HEK293 (cell line): Measurements from ENCODE around the gene HEYL.

Experiments used
- CTCF ChIA-PET: fragments of 350-600 bp; formaldehyde crosslinking; extraction: SDS; loops from one replicate; lab custom pipeline; 2021; ENCODE audit warnings: antibody characterized with exemption; lab: Yijun Ruan, JAX
- POLR2A ChIA-PET: fragments of 300-600 bp; formaldehyde crosslinking; extraction: SDS; loops from one replicate; lab custom pipeline; 2020; ENCODE audit warnings: antibody characterized with exemption, inconsistent platforms; lab: Yijun Ruan, JAX
- H3K27ac ChIP-seq: fragments of 200-500 bp; sonication (Bioruptor generic); 2 replicates; pipeline ENCODE4 v1.5.1; 2014; ENCODE audit warnings: low read depth, low read length, control low read depth, inconsistent platforms; ENCODE audit errors: extremely low read depth
- H3K36me3 ChIP-seq, 2 experiments: fragments of 200-500 bp in 1 of 2; sonication (Bioruptor generic) in 1 of 2; 1 replicate in 1 of 2; 2 replicates in 1 of 2; pipeline ENCODE4 v1.5.1; 2014 to 2017; ENCODE audit warnings: inconsistent platforms in 2 of 2, low read length in 2 of 2; ENCODE audit not compliant: control insufficient read depth in 2 of 2, insufficient read depth in 1 of 2
- H3K4me1 ChIP-seq: fragments of 200-500 bp; sonication (Bioruptor generic); 2 replicates; pipeline ENCODE4 v1.5.1; 2014; ENCODE audit warnings: mild to moderate bottlenecking, low read length, inconsistent platforms; ENCODE audit not compliant: control insufficient read depth, insufficient read depth
- H3K4me3 ChIP-seq: 2 replicates; pipeline ENCODE4 v1.5.1; 2011; ENCODE audit warnings: low read depth, mild to moderate bottlenecking, control low read depth, low read length, moderate library complexity
- H3K9me3 ChIP-seq: fragments of 200-500 bp; sonication (Bioruptor generic); 2 replicates; pipeline ENCODE4 v1.5.1; 2014; ENCODE audit warnings: low read depth, low read length, inconsistent platforms; ENCODE audit not compliant: control insufficient read depth, insufficient read depth
- GLI2 ChIP-seq: fragments of 450-650 bp; formaldehyde crosslinking; IDR thresholded peaks from 2 replicates; pipeline ENCODE4; 2017; ENCODE audit warnings: missing biosample characterization, missing genetic modification characterization, low read depth, borderline replicate concordance
- GLIS1 ChIP-seq: fragments of 450-650 bp; formaldehyde crosslinking; IDR thresholded peaks from 2 replicates; pipeline ENCODE4 v1.5.1; 2016; ENCODE audit warnings: missing biosample characterization, missing genetic modification characterization
- HOXA7 ChIP-seq: sonication (generic); formaldehyde crosslinking; IDR thresholded peaks from 2 replicates; pipeline ENCODE4 v1.8.1; 2022; ENCODE audit warnings: missing genetic modification reagents, borderline replicate concordance
- HOXC10 ChIP-seq: sonication (generic); formaldehyde crosslinking; IDR thresholded peaks from 2 replicates; pipeline ENCODE4 v1.8.1; 2023; ENCODE audit warnings: mild to moderate bottlenecking, missing genetic modification reagents
- IKZF3 ChIP-seq: fragments of 450-650 bp; IDR thresholded peaks from 2 replicates; pipeline ENCODE4 v1.5.0; 2018; ENCODE audit warnings: missing biosample characterization, mild to moderate bottlenecking, missing genetic modification characterization, moderate library complexity
- PATZ1 ChIP-seq: fragments of 450-650 bp; formaldehyde crosslinking; IDR thresholded peaks from 2 replicates; pipeline ENCODE4 v1.5.1; 2016; ENCODE audit warnings: missing biosample characterization, missing genetic modification characterization
- REST ChIP-seq: fragments of 450-650 bp; formaldehyde crosslinking; IDR thresholded peaks from 2 replicates; pipeline ENCODE4 v1.5.1; 2016; ENCODE audit warnings: missing biosample characterization, missing genetic modification characterization
- SP2 ChIP-seq: fragments of 450-650 bp; formaldehyde crosslinking; IDR thresholded peaks from 2 replicates; pipeline ENCODE4 v1.5.1; 2016; ENCODE audit warnings: missing biosample characterization, missing genetic modification characterization
- SP7 ChIP-seq: fragments of 450-650 bp; formaldehyde crosslinking; IDR thresholded peaks from 2 replicates; pipeline ENCODE4 v1.5.1; 2016; ENCODE audit warnings: missing biosample characterization, missing genetic modification characterization
- ZBTB21 ChIP-seq: fragments of 450-650 bp; formaldehyde crosslinking; IDR thresholded peaks from 2 replicates; pipeline ENCODE4 v1.5.1; 2017; ENCODE audit warnings: missing biosample characterization, missing genetic modification characterization
- ZBTB7A ChIP-seq: fragments of 450-650 bp; formaldehyde crosslinking; IDR thresholded peaks from 2 replicates; pipeline ENCODE4 v1.5.1; 2016; ENCODE audit warnings: low read depth, missing biosample characterization, missing genetic modification characterization
- ZFP41 ChIP-seq: fragments of 450-650 bp; formaldehyde crosslinking; IDR thresholded peaks from 2 replicates; pipeline ENCODE4 v1.5.1; 2016; ENCODE audit warnings: missing biosample characterization, missing genetic modification characterization, borderline replicate concordance
- ZFP69B ChIP-seq: fragments of 450-650 bp; formaldehyde crosslinking; IDR thresholded peaks from 2 replicates; pipeline ENCODE4 v1.5.1; 2016; ENCODE audit warnings: missing biosample characterization, missing genetic modification characterization
- ZNF132 ChIP-seq: fragments of 450-650 bp; formaldehyde crosslinking; IDR thresholded peaks from 2 replicates; pipeline ENCODE4 v1.5.1; 2017; ENCODE audit warnings: missing biosample characterization, missing genetic modification characterization, borderline replicate concordance
- ZNF140 ChIP-seq: fragments of 450-650 bp; formaldehyde crosslinking; IDR thresholded peaks from 2 replicates; pipeline ENCODE4 v1.5.1; 2016; ENCODE audit warnings: missing biosample characterization, missing genetic modification characterization
- ZNF221 ChIP-seq: fragments of 450-650 bp; formaldehyde crosslinking; IDR thresholded peaks from 2 replicates; pipeline ENCODE4 v1.5.1; 2017; ENCODE audit warnings: missing biosample characterization, missing genetic modification characterization, borderline replicate concordance
- ZNF23 ChIP-seq: fragments of 450-650 bp; formaldehyde crosslinking; IDR thresholded peaks from 2 replicates; pipeline ENCODE4 v1.5.1; 2016; ENCODE audit warnings: missing biosample characterization, missing genetic modification characterization, borderline replicate concordance
- ZNF311 ChIP-seq: fragments of 450-650 bp; formaldehyde crosslinking; IDR thresholded peaks from 2 replicates; pipeline ENCODE4 v1.5.1; 2017; ENCODE audit warnings: missing biosample characterization, missing genetic modification characterization, borderline replicate concordance
- ZNF37A ChIP-seq: fragments of 450-650 bp; IDR thresholded peaks from 2 replicates; pipeline ENCODE4 v1.5.1; 2018; ENCODE audit warnings: missing biosample characterization, missing genetic modification characterization
- ZNF404 ChIP-seq: fragments of 450-650 bp; formaldehyde crosslinking; IDR thresholded peaks from 2 replicates; pipeline ENCODE4 v1.5.1; 2017; ENCODE audit warnings: missing biosample characterization, missing genetic modification characterization
- ZNF433 ChIP-seq: fragments of 450-650 bp; formaldehyde crosslinking; IDR thresholded peaks from 2 replicates; pipeline ENCODE4 v1.5.1; 2016; ENCODE audit warnings: missing biosample characterization, missing genetic modification characterization, low read depth
- ZNF510 ChIP-seq: fragments of 450-650 bp; formaldehyde crosslinking; IDR thresholded peaks from 2 replicates; pipeline ENCODE4 v1.5.1; 2018; ENCODE audit warnings: mild to moderate bottlenecking, missing genetic modification characterization, missing biosample characterization; ENCODE audit not compliant: insufficient replicate concordance
- ZNF571 ChIP-seq: fragments of 450-650 bp; formaldehyde crosslinking; IDR thresholded peaks from 2 replicates; pipeline ENCODE4 v1.5.0; 2017; ENCODE audit warnings: missing biosample characterization, missing genetic modification characterization
- ZNF639 ChIP-seq: fragments of 450-650 bp; formaldehyde crosslinking; IDR thresholded peaks from 2 replicates; pipeline ENCODE4 v1.5.1; 2016; ENCODE audit warnings: missing biosample characterization, missing genetic modification characterization
- ZNF658 ChIP-seq: fragments of 450-650 bp; formaldehyde crosslinking; IDR thresholded peaks from 2 replicates; pipeline ENCODE4; 2016; ENCODE audit warnings: missing biosample characterization, missing genetic modification characterization
- ZNF792 ChIP-seq: fragments of 450-650 bp; formaldehyde crosslinking; IDR thresholded peaks from 2 replicates; pipeline ENCODE4 v1.5.1; 2016; ENCODE audit warnings: missing biosample characterization, missing genetic modification characterization
- ZSCAN18 ChIP-seq: fragments of 450-650 bp; formaldehyde crosslinking; IDR thresholded peaks from 2 replicates; pipeline ENCODE4 v1.5.1; 2016; ENCODE audit warnings: missing biosample characterization, missing genetic modification characterization

Gene HEYL

GRCh38 chr1:39663559-39663958 is 24.1 kb upstream of the HEYL start:
- H3K36me3 ChIP-seq = peaks cover 0 to 4% of the 10 kb centered on the region in 2 experiments; a peak in 1 of 3 replicates
- ChIA-PET POLR2A (no interaction called here), CTCF (no interaction called here)

GRCh38 chr1:39662861-39663260 is 23.4 kb upstream of the HEYL start:
- Histone ChIP-seq H3K27ac (no peak overlapping the region), H3K36me3 (peaks cover 0 to 4% of the 10 kb centered on the region in 2 experiments; a peak in 1 of 3 replicates)
- POLR2A ChIA-PET = no interaction called here

More at GRCh38 chr1:39663559-39663958, 24.1 kb upstream of the HEYL start:
- Histone ChIP-seq H3K27ac (no peak overlapping the region), H3K9me3 (no peaks in the 10 kb centered on the region), H3K4me1 (no peaks in the 10 kb centered on the region)
- TF ChIP-seq ZNF433 (tag by site-specific recombination) = no peak
- TF ChIP-seq REST (tag by site-specific recombination) = no peak
- no peak for TF ChIP-seq ZNF571 (tag by site-specific recombination)
- TF ChIP-seq ZNF132 = no peak
- TF ChIP-seq HOXA7 (CRISPR knock-in tag) = no peak
- no peak for TF ChIP-seq SP7 (tag by site-specific recombination)
- TF ChIP-seq ZNF140 (tag by site-specific recombination) = no peak
- TF ChIP-seq ZSCAN18 (tag by site-specific recombination) = no peak
- no peak for TF ChIP-seq PATZ1
- no peak for TF ChIP-seq SP2
- no peak for TF ChIP-seq ZNF23 (tag by site-specific recombination)
- TF ChIP-seq ZFP69B (tag by site-specific recombination) = no peak
- no peak for TF ChIP-seq ZNF404 (tag by site-specific recombination)
- TF ChIP-seq, all 188 proteins: peak for 0
- H3K4me3 ChIP-seq = no peak overlapping the region

GRCh38 chr1:39659538-39659937 is 20.1 kb upstream of the HEYL start:
- Histone ChIP-seq H3K4me1 (no peaks in the 10 kb centered on the region), H3K27ac (no peak overlapping the region), H3K36me3 (no peaks in the 10 kb centered on the region), H3K4me3 (no peak overlapping the region), H3K9me3 (no peaks in the 10 kb centered on the region)
- ChIA-PET POLR2A (no interaction called here), CTCF (interaction anchor here (0.5 to 15.5 kb wide), 7 partner anchors 11 to 561 kb away, joined by 4 to 350 read pairs (median 29); partner anchors contain the start of gene NT5C1A)
- TF ChIP-seq ZNF792 (tag by site-specific recombination) = no peak
- TF ChIP-seq SP7 (tag by site-specific recombination) = no peak
- TF ChIP-seq GLI2 = no peak
- no peak for TF ChIP-seq ZNF658 (tag by site-specific recombination)
- TF ChIP-seq ZNF311 (tag by site-specific recombination) = no peak
- TF ChIP-seq ZFP41 = no peak
- no peak for TF ChIP-seq ZNF639 (tag by site-specific recombination)
- no peak for TF ChIP-seq ZBTB21
- TF ChIP-seq ZNF510 (tag by site-specific recombination) = no peak
- TF ChIP-seq ZNF221 (tag by site-specific recombination) = no peak
- TF ChIP-seq IKZF3 (tag by site-specific recombination) = no peak
- TF ChIP-seq HOXC10 (CRISPR knock-in tag) = no peak

More at GRCh38 chr1:39662861-39663260, 23.4 kb upstream of the HEYL start:
- CTCF ChIA-PET = interaction anchor here (0.6 to 11.7 kb wide), 4 partner anchors 8 to 67 kb away, joined by 3 to 181 read pairs (median 7); partner anchors contain the start of gene NT5C1A
- H3K4me1 ChIP-seq = no peaks in the 10 kb centered on the region
- no peaks in the 10 kb centered on the region for H3K9me3 ChIP-seq
- TF ChIP-seq GLIS1 = no peak
- TF ChIP-seq ZNF37A (tag by site-specific recombination) = no peak
- no peak for TF ChIP-seq ZBTB7A (tag by site-specific recombination)
- no peak overlapping the region for H3K4me3 ChIP-seq
